Effector memory CD4-positive, alpha-beta T cell (primary cell): ENCODE results near the gene MPDZ.

Experiments
- DNase-seq, 3 donors: peaks; one replicate each; pipeline ENCODE4 v3.0.0-alpha.2; 2020
- H3K27ac ChIP-seq: 2 replicates; pipeline ENCODE4 v1.7.0; 2013; ENCODE audit warnings: mild to moderate bottlenecking, low read length, moderate library complexity; ENCODE audit not compliant: insufficient read depth, poor library complexity, severe bottlenecking
- H3K27me3 ChIP-seq: replicated peaks from 2 replicates; pipeline ENCODE4 v1.7.0; 2013; ENCODE audit warnings: mild to moderate bottlenecking, low read length; ENCODE audit not compliant: insufficient read depth, control insufficient read depth, poor library complexity, severe bottlenecking
- H3K36me3 ChIP-seq: 2 replicates; pipeline ENCODE4 v1.7.0; 2013; ENCODE audit warnings: mild to moderate bottlenecking, low read length, moderate library complexity; ENCODE audit not compliant: control insufficient read depth, insufficient read depth
- H3K4me1 ChIP-seq: 2 replicates; pipeline ENCODE4 v1.7.0; 2013; ENCODE audit warnings: low read length, mild to moderate bottlenecking; ENCODE audit not compliant: control insufficient read depth, insufficient read depth, poor library complexity, severe bottlenecking
- H3K4me3 ChIP-seq: 2 replicates; pipeline ENCODE4 v1.7.0; 2013; ENCODE audit warnings: low read length, low read depth, mild to moderate bottlenecking; ENCODE audit not compliant: insufficient read depth, poor library complexity, severe bottlenecking
- H3K9me3 ChIP-seq: 2 replicates; pipeline ENCODE4 v1.7.0; 2013; ENCODE audit warnings: mild to moderate bottlenecking, low read length, moderate library complexity; ENCODE audit not compliant: control insufficient read depth
- total RNA-seq, 3 donors: gene quantifications; one replicate each; lab custom pipeline; 2026; lab: John Stamatoyannopoulos, UW

Gene MPDZ
- 0 to 0.19 (median 0) reads per million in 3 donors for total RNA-seq

GRCh38 chr9:13279284-13280141 lies at the start of gene MPDZ:
Gene MPDZ (minus strand): TSS chr9:13279692. CDS start chr9:13250315, 29,377 bp downstream.
- no peak for DNase-seq
- H3K4me1 ChIP-seq, result no peaks in the 10 kb centered on the region
- H3K27me3 ChIP-seq, result no peaks in the 10 kb centered on the region
- H3K36me3 ChIP-seq, result no peaks in the 10 kb centered on the region
- no peak within 1 kb of the TSS for H3K27ac ChIP-seq
- no peaks in the 10 kb centered on the region for H3K9me3 ChIP-seq
- H3K4me3 ChIP-seq, result no peak within 1 kb of the TSS

GRCh38 chr9:13324988-13325387 lies 45.5 kb upstream of the MPDZ start:
- Histone ChIP-seq H3K36me3 (no peaks in the 10 kb centered on the region), H3K4me1 (no peaks in the 10 kb centered on the region), H3K4me3 (no peak overlapping the region), H3K27ac (no peak overlapping the region), H3K27me3 (no peaks in the 10 kb centered on the region), H3K9me3 (no peaks in the 10 kb centered on the region)
- no peak for DNase-seq

GRCh38 chr9:13322828-13323550 lies 43.5 kb upstream of the MPDZ start:
- no peaks in the 10 kb centered on the region for H3K36me3 ChIP-seq
- no peaks in the 10 kb centered on the region for H3K9me3 ChIP-seq
- H3K27me3 ChIP-seq, result no peaks in the 10 kb centered on the region
- no peak overlapping the region for H3K27ac ChIP-seq
- DNase-seq, result no peak
- no peak overlapping the region for H3K4me3 ChIP-seq
- no peaks in the 10 kb centered on the region for H3K4me1 ChIP-seq

- no peak for DNase-seq
- no peaks in the 10 kb centered on the region for H3K36me3 ChIP-seq
- no peak overlapping the region for H3K27ac ChIP-seq
- no peaks in the 10 kb centered on the region for H3K9me3 ChIP-seq
- H3K4me3 ChIP-seq, result no peak overlapping the region
- no peaks in the 10 kb centered on the region for H3K4me1 ChIP-seq
- H3K27me3 ChIP-seq, result no peaks in the 10 kb centered on the region
These were observed 38.5 kb upstream of the MPDZ start for GRCh38 chr9:13318027-13318426.

GRCh38 chr9:13296972-13297371 lies 17.5 kb upstream of the MPDZ start:
- no peak for DNase-seq
- Histone ChIP-seq H3K36me3 (no peaks in the 10 kb centered on the region), H3K27ac (no peak overlapping the region), H3K4me3 (no peak overlapping the region), H3K4me1 (no peaks in the 10 kb centered on the region), H3K27me3 (no peaks in the 10 kb centered on the region), H3K9me3 (no peaks in the 10 kb centered on the region)

GRCh38 chr9:13295556-13295955 lies 16.1 kb upstream of the MPDZ start:
- no peak for DNase-seq
- H3K36me3 ChIP-seq, result no peaks in the 10 kb centered on the region
- H3K27me3 ChIP-seq, result no peaks in the 10 kb centered on the region
- no peak overlapping the region for H3K4me3 ChIP-seq
- H3K9me3 ChIP-seq, result no peaks in the 10 kb centered on the region
- H3K4me1 ChIP-seq, result no peaks in the 10 kb centered on the region
- H3K27ac ChIP-seq, result no peak overlapping the region

GRCh38 chr9:13292782-13293181 lies 13.3 kb upstream of the MPDZ start:
- Histone ChIP-seq H3K27me3 (no peaks in the 10 kb centered on the region), H3K4me1 (no peaks in the 10 kb centered on the region), H3K4me3 (no peak overlapping the region), H3K27ac (no peak overlapping the region), H3K9me3 (no peaks in the 10 kb centered on the region), H3K36me3 (no peaks in the 10 kb centered on the region)
- DNase-seq, result no peak

- Histone ChIP-seq H3K27ac (no peak overlapping the region), H3K36me3 (no peaks in the 10 kb centered on the region), H3K9me3 (no peaks in the 10 kb centered on the region), H3K4me3 (no peak overlapping the region), H3K27me3 (no peaks in the 10 kb centered on the region), H3K4me1 (no peaks in the 10 kb centered on the region)
- DNase-seq, result no peak
These were observed 12.7 kb upstream of the MPDZ start for GRCh38 chr9:13292158-13292557.

- H3K9me3 ChIP-seq, result no peaks in the 10 kb centered on the region
- no peaks in the 10 kb centered on the region for H3K36me3 ChIP-seq
- no peaks in the 10 kb centered on the region for H3K4me1 ChIP-seq
- no peak for DNase-seq
- H3K27me3 ChIP-seq, result no peaks in the 10 kb centered on the region
- no peak overlapping the region for H3K27ac ChIP-seq
- H3K4me3 ChIP-seq, result no peak overlapping the region
These were observed 12.2 kb upstream of the MPDZ start for GRCh38 chr9:13291718-13292117.

GRCh38 chr9:13284011-13284410 lies 4.5 kb upstream of the MPDZ start:
- Histone ChIP-seq H3K4me3 (no peak overlapping the region), H3K27ac (no peak overlapping the region)

More at GRCh38 chr9:13284011-13284410, 4.5 kb upstream of the MPDZ start:
- Histone ChIP-seq H3K27me3 (no peaks in the 10 kb centered on the region), H3K4me1 (no peaks in the 10 kb centered on the region), H3K36me3 (no peaks in the 10 kb centered on the region), H3K9me3 (no peaks in the 10 kb centered on the region)
- no peak for DNase-seq
